NT2/D1 (cell line): ENCODE measurements around the gene TBC1D32.
"Not testable (repeated sequence)": the region's sequence is repeated elsewhere in the genome, so short reads cannot be mapped to it uniquely, and the experiment has no call there.

Experiments used
- DNase-seq: peaks from one replicate; pipeline ENCODE4 v3.0.0-alpha.2; 2011; ENCODE audit warnings: low read depth, low spot score
- H3K27me3 ChIP-seq: 2 replicates; pipeline ENCODE4 v1.6.0; 2011; ENCODE audit warnings: mild to moderate bottlenecking; ENCODE audit not compliant: insufficient read length, insufficient read depth
- H3K36me3 ChIP-seq: 2 replicates; pipeline ENCODE4 v1.6.1; 2011; ENCODE audit warnings: mild to moderate bottlenecking, low read length, mixed read lengths; ENCODE audit not compliant: insufficient read depth, insufficient read length
- H3K4me1 ChIP-seq: 2 replicates; pipeline ENCODE4 v1.5.1; 2011; ENCODE audit not compliant: insufficient read depth, insufficient read length
- H3K4me3 ChIP-seq: 2 replicates; pipeline ENCODE4 v1.5.1; 2011; ENCODE audit warnings: low read depth; ENCODE audit not compliant: insufficient read length
- H3K9ac ChIP-seq: 2 replicates; pipeline ENCODE4 v1.6.0; 2011; ENCODE audit warnings: low read depth; ENCODE audit not compliant: insufficient read length
- H3K9me3 ChIP-seq: 2 replicates; pipeline ENCODE4 v1.5.1; 2011; ENCODE audit warnings: mild to moderate bottlenecking, low read length; ENCODE audit not compliant: insufficient read depth
- SUZ12 ChIP-seq: IDR thresholded peaks from 2 replicates; pipeline ENCODE4 v1.6.1; 2011; ENCODE audit not compliant: insufficient read length, insufficient read depth; ENCODE audit errors: extremely low read depth
- YY1 ChIP-seq: IDR thresholded peaks from 2 replicates; pipeline ENCODE4 v1.6.1; 2011; ENCODE audit not compliant: insufficient read length, insufficient read depth
- ZNF274 ChIP-seq: IDR thresholded peaks from 2 replicates; pipeline ENCODE4 v1.6.1; 2011; ENCODE audit warnings: mild to moderate bottlenecking, low read depth, low read length

TBC1D32 gene

DNA sequence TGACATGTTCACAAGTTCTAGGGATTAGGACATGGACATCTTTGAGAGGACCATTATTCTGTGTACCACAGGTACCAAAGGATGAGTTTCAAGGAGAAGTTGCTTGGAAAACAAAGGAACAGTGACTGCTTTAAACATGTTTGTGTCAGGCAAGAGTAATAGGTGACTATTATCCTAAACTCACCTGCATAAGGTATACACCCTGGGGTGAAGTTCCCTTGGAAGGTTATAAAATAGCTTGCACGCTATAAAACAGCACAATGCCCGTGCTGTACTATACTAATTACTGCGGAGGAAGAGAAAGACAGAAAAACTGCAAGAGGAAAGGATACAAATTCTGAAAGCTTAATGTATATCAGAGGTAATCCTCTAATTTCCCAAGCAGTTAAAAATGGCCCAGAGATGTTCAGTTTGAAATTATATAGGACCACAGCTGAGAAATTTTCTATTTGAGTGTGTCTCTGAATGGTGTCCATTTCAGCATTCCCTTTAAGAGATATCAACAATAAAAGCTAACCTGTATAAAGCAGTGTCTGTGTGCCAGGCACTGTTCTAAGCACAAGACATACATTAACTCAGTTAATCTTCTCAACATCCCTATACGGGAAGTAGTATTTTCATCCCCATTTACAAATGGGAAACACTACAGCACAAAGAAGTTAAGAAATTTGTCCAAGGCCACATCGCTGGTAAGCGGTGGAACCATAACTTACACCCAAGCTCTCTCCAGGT, 19.7 kb downstream of the TBC1D32 start:
- Histone ChIP-seq H3K4me1 (no peaks in the 10 kb centered on the region), H3K27me3 (no peaks in the 10 kb centered on the region), H3K9ac (no peak overlapping the region), H3K9me3 (no peaks in the 10 kb centered on the region), H3K36me3 (peaks cover 17% of the 10 kb centered on the region), H3K4me3 (no peak overlapping the region)
- no peak for DNase-seq
- TF ChIP-seq SUZ12, result no peak
- no peak for TF ChIP-seq ZNF274
- no peak for TF ChIP-seq YY1

DNA sequence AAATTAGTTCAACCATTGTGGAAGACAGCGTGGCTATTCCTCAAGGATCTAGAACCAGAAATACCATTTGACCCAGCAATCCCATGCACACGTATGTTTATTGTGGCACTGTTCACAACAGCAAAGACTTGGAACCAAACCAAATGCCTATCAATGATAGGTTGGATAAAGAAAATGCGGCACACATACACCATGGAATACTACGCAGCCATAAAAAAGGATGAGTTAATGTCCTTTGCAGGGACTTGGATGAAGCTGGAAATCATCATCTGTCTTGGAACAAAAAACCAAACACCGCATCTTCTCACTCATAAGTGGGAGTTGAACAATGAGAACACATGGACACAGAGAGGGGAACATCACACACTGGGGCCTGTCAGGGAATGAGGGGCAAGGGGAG, 22.5 kb downstream of the TBC1D32 start:
- H3K9ac ChIP-seq, H3K9me3 ChIP-seq, H3K4me1 ChIP-seq, H3K27me3 ChIP-seq, H3K4me3 ChIP-seq, DNase-seq: not testable (repeated sequence)
- peaks cover 11% of the 10 kb centered on the region for H3K36me3 ChIP-seq

DNA sequence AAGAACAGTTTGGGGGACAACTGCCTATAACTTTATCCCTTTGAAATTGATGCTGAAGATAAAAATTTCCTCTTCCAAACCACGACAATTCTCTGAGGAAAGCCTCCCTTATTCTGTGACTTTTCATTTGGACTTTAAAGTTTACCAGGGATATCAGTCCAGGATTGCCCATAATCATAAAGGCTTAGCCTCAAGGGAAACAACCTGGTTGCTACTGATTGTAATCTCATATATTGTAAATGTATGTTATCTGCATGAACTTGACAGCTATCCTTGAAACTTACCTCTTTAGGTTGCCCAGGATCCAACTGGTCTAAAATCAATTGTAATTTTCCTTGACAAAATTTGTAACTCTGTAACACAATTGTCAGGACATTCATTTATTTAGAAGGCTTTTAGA, 23.8 kb downstream of the TBC1D32 start:
- no peaks in the 10 kb centered on the region for H3K4me1 ChIP-seq
- H3K27me3 ChIP-seq, result no peaks in the 10 kb centered on the region
- no peaks in the 10 kb centered on the region for H3K36me3 ChIP-seq
- H3K9me3 ChIP-seq, result no peaks in the 10 kb centered on the region
- DNase-seq, result no peak
- H3K9ac ChIP-seq, result no peak overlapping the region
- H3K4me3 ChIP-seq, result no peak overlapping the region
- no peak for TF ChIP-seq ZNF274
- TF ChIP-seq SUZ12, result no peak
- no peak for TF ChIP-seq YY1

DNA sequence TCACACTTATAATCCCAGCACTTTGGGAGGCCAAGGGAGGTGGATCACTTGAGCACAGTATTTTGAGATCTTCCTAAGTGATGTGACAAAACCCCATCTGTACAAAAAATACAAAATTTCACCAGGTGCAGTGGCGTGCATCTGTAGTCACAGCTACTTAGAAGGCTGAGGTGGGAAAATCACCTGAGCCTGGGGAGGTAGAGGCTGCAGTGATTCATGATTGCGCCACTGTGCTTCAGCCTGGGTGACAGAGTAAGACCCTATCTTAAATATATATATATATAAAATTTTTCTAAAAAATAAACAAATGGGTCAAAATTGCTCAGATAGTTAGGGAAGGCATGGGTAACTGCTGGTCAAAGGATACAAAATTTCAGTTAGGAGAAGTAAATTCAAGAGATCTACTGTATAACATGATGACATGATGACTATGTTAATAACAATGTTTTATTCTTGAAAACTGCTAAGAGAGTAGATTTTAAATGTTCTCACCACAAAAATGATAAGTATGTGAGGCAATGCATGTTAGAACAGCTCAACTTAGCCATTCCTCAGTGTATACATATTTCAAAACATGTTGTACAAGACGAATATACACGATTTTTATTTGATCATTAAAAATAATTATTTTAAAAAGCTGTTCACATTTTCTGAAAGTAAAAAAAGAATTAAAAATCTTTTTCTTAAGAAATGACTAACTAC, 24.4 kb downstream of the TBC1D32 start:
- H3K27me3 ChIP-seq, result no peaks in the 10 kb centered on the region
- no peak overlapping the region for H3K9ac ChIP-seq
- no peaks in the 10 kb centered on the region for H3K36me3 ChIP-seq
- no peaks in the 10 kb centered on the region for H3K4me1 ChIP-seq
- no peak for TF ChIP-seq SUZ12
- no peak for DNase-seq
- H3K9me3 ChIP-seq, result no peaks in the 10 kb centered on the region
- no peak overlapping the region for H3K4me3 ChIP-seq

DNA sequence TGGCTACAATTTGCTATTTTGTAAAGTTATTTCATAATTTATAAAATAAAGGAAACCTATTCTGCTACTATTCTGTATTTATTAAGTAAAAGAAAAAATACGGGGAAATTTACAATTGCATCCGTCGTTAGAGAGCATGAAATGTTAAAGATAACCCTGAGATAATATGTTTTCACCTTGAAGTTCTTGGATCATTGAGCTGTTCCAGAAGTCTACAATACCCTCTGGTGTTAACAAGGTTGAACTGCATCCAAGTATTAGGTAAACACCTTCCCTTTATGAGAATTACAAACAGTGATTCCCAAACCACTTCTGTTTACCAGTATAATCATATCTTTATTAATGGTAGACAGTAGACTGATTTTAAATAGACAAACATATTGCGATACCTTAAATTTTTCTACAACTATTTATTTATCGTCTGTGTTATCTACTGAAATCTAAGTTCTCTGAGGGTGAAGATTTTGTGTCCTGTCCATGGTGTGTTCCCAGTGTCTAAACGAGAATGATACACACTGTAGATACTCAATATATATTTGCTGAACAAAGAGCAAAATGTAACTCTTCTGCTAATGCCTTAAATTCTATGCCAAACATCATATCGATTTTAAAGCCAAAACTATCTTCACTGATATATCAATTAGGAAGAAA, 28.2 kb downstream of the TBC1D32 start:
- Histone ChIP-seq H3K4me1 (no peaks in the 10 kb centered on the region), H3K36me3 (no peaks in the 10 kb centered on the region), H3K4me3 (no peak overlapping the region), H3K9ac (no peak overlapping the region), H3K27me3 (no peaks in the 10 kb centered on the region), H3K9me3 (no peaks in the 10 kb centered on the region)
- peak; percentile 15 for DNase-seq
- TF ChIP-seq YY1, result no peak
- no peak for TF ChIP-seq ZNF274
- TF ChIP-seq SUZ12, result no peak

DNA sequence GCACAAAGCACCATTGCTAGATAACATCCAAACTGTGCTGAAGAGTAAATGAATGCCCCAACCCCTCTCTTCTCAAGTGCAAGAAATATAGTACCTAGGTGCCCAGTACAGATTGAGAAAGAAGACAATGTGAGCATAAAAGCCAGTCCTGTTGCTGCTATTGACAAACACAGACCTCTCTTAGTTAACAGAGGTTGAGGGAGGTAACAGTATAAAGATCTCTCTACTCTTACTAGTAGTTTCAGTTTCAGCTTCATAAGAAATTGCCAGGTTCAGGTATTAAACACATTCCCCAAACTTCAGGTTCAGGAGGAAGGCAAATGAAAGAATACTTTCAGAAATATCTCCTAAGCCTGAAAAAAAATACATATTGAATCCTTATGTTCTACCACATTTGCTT, 31.4 kb downstream of the TBC1D32 start:
- TF ChIP-seq SUZ12 (no peak), YY1 (no peak), ZNF274 (no peak)
- no peaks in the 10 kb centered on the region for H3K9me3 ChIP-seq
- H3K9ac ChIP-seq, result no peak overlapping the region
- no peaks in the 10 kb centered on the region for H3K36me3 ChIP-seq
- DNase-seq, result no peak
- H3K27me3 ChIP-seq, result no peaks in the 10 kb centered on the region
- no peaks in the 10 kb centered on the region for H3K4me1 ChIP-seq
- H3K4me3 ChIP-seq, result no peak overlapping the region

DNA sequence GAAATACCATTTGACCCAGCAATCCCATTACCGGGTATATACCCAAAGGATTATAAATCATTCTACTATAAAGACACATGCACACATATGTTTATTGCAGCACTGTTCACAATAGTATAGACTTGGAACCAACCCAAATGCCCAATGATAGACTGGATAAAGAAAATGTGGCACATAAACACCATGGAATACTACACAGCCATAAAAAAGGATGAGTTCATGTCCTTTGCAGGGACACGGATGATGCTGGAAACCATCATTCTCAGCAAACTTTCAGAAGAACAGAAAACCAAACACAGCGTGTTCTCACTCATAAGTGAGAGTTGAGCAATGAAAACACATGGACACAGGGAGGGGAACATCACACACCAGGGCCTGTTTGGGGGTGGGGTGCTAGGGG, 33.1 kb downstream of the TBC1D32 start:
- not testable (repeated sequence) for H3K9me3 ChIP-seq, H3K27me3 ChIP-seq, H3K4me1 ChIP-seq, DNase-seq, H3K9ac ChIP-seq, H3K36me3 ChIP-seq, H3K4me3 ChIP-seq
